H9 (cell line): ENCODE measurements around the gene PFKFB2. TPM values are rescaled to one million over a fixed set of nuclear protein-coding genes. Genes with fewer than 3 reads are reported as not detected.

Experiments
- DNase-seq: peaks from one replicate; pipeline ENCODE4 v3.0.0-alpha.2; 2017
- H2AFZ ChIP-seq: one replicate; pipeline ENCODE4 v1.6.1; 2013; ENCODE audit warnings: mild to moderate bottlenecking, low read length, control low read depth, moderate library complexity
- H2AK5ac ChIP-seq: 2 replicates; pipeline ENCODE4 v1.6.1; 2013; ENCODE audit warnings: low read length, control low read depth, mixed read lengths; ENCODE audit not compliant: insufficient read length
- H2BK120ac ChIP-seq: one replicate; pipeline ENCODE4 v1.6.1; 2013; ENCODE audit warnings: low read depth, mild to moderate bottlenecking, low read length, control low read depth, inconsistent platforms; ENCODE audit not compliant: poor library complexity, severe bottlenecking
- H2BK12ac ChIP-seq: 2 replicates; pipeline ENCODE4 v1.6.1; 2013; ENCODE audit warnings: low read length, control low read depth, mixed read lengths, low read depth; ENCODE audit not compliant: insufficient read length
- H2BK15ac ChIP-seq: 2 replicates; pipeline ENCODE4 v1.6.1; 2013; ENCODE audit warnings: low read depth, low read length, control low read depth
- H2BK20ac ChIP-seq: one replicate; pipeline ENCODE4 v1.6.1; 2013; ENCODE audit warnings: low read depth, mild to moderate bottlenecking, low read length, control low read depth, inconsistent platforms; ENCODE audit not compliant: poor library complexity, severe bottlenecking
- H2BK5ac ChIP-seq: 2 replicates; pipeline ENCODE4 v1.6.1; 2013; ENCODE audit warnings: low read length, control low read depth, mixed read lengths; ENCODE audit not compliant: insufficient read length
- H3K14ac ChIP-seq: 2 replicates; pipeline ENCODE4 v1.6.1; 2013; ENCODE audit warnings: low read length, control low read depth; ENCODE audit not compliant: insufficient read depth
- H3K18ac ChIP-seq: 2 replicates; pipeline ENCODE4 v1.6.1; 2013; ENCODE audit warnings: low read depth, mild to moderate bottlenecking, mixed read lengths, low read length, control low read depth; ENCODE audit not compliant: insufficient read length
- H3K23ac ChIP-seq: 2 replicates; pipeline ENCODE4 v1.6.1; 2013; ENCODE audit warnings: low read length, control low read depth, mixed read lengths, low read depth; ENCODE audit not compliant: insufficient read length
- H3K23me2 ChIP-seq: 2 replicates; pipeline ENCODE4 v1.6.1; 2013; ENCODE audit warnings: low read depth, mild to moderate bottlenecking, mixed read lengths, low read length, control low read depth; ENCODE audit not compliant: insufficient read length, poor library complexity, severe bottlenecking
- H3K27ac ChIP-seq: 2 replicates; pipeline ENCODE4 v1.5.1; 2013; ENCODE audit warnings: low read length, control low read depth, mixed read lengths, low read depth; ENCODE audit not compliant: insufficient read length
- H3K27me3 ChIP-seq: 2 replicates; pipeline ENCODE4 v1.6.1; 2013; ENCODE audit warnings: low read length, control low read depth, inconsistent platforms; ENCODE audit not compliant: insufficient read depth
- H3K4ac ChIP-seq: 2 replicates; pipeline ENCODE4 v1.6.1; 2013; ENCODE audit warnings: low read depth, mild to moderate bottlenecking, control low read depth, inconsistent platforms, low read length, moderate library complexity
- H3K4me1 ChIP-seq: 2 replicates; pipeline ENCODE4 v1.6.1; 2013; ENCODE audit warnings: low read length, control low read depth, inconsistent platforms; ENCODE audit not compliant: insufficient read depth
- H3K4me2 ChIP-seq: 2 replicates; pipeline ENCODE4 v1.6.1; 2013; ENCODE audit warnings: low read length, control low read depth, mixed read lengths; ENCODE audit not compliant: insufficient read length, insufficient read depth
- H3K56ac ChIP-seq: 2 replicates; pipeline ENCODE4 v1.6.1; 2013; ENCODE audit warnings: low read depth, mild to moderate bottlenecking, mixed read lengths, low read length, control low read depth; ENCODE audit not compliant: insufficient read length
- H3K79me1 ChIP-seq: 2 replicates; pipeline ENCODE4 v1.6.1; 2013; ENCODE audit warnings: low read depth, mild to moderate bottlenecking, moderate library complexity, low read length, control low read depth, inconsistent platforms; ENCODE audit not compliant: insufficient read depth, poor library complexity, severe bottlenecking
- H3K79me2 ChIP-seq: 2 replicates; pipeline ENCODE4 v1.6.1; 2013; ENCODE audit warnings: low read length, control low read depth, inconsistent platforms; ENCODE audit not compliant: insufficient read depth
- H3K9ac ChIP-seq: 2 replicates; pipeline ENCODE4 v1.6.1; 2013; ENCODE audit warnings: low read length, control low read depth, mixed read lengths; ENCODE audit not compliant: insufficient read length; ENCODE audit errors: extremely low read depth
- H3K9me3 ChIP-seq: one replicate; pipeline ENCODE4 v1.6.1; 2013; ENCODE audit warnings: low read depth, low read length, inconsistent platforms; ENCODE audit not compliant: control insufficient read depth
- H3T11ph ChIP-seq: one replicate; pipeline ENCODE4 v1.6.1; 2013; ENCODE audit warnings: mild to moderate bottlenecking, low read length, control low read depth, inconsistent platforms
- H4K20me1 ChIP-seq: one replicate; pipeline ENCODE4 v1.6.1; 2013; ENCODE audit not compliant: control insufficient read depth, insufficient read length, insufficient read depth
- H4K5ac ChIP-seq: 2 replicates; pipeline ENCODE4 v1.6.1; 2013; ENCODE audit warnings: low read depth, mild to moderate bottlenecking, mixed read lengths, low read length, control low read depth; ENCODE audit not compliant: insufficient read length
- H4K8ac ChIP-seq: replicated peaks from 2 replicates; pipeline ENCODE4 v1.6.1; 2013; ENCODE audit warnings: low read length, control low read depth, mixed read lengths, low read depth; ENCODE audit not compliant: insufficient read length
- H4K91ac ChIP-seq: 2 replicates; pipeline ENCODE4 v1.6.1; 2013; ENCODE audit warnings: low read depth, mild to moderate bottlenecking, moderate library complexity, mixed read lengths, low read length, control low read depth; ENCODE audit not compliant: insufficient read length
- H3K27ac Mint-ChIP-seq, 3 experiments: 2 replicates in 2 of 3; 3 replicates in 1 of 3; pipeline ENCODE4 v1.8.0; 2020 to 2021; ENCODE audit warnings: mixed read lengths in 3 of 3, mild to moderate bottlenecking in 1 of 3, moderate library complexity in 1 of 3
- H3K27me3 Mint-ChIP-seq: 2 replicates; pipeline ENCODE4 v1.8.0; 2021; ENCODE audit warnings: low read depth, mild to moderate bottlenecking, moderate library complexity, mixed read lengths
- H3K36me3 Mint-ChIP-seq, 3 experiments: 2 replicates in 2 of 3; 3 replicates in 1 of 3; pipeline ENCODE4 v1.8.0; 2020 to 2021; ENCODE audit warnings: low read depth in 3 of 3, mixed read lengths in 3 of 3; ENCODE audit not compliant: insufficient read depth in 1 of 3
- H3K4me1 Mint-ChIP-seq, 2 experiments: 2 replicates each; pipeline ENCODE4 v1.8.0; 2020; ENCODE audit warnings: mixed read lengths in 2 of 2
- H3K4me3 Mint-ChIP-seq, 2 experiments: 2 replicates in 1 of 2; 3 replicates in 1 of 2; pipeline ENCODE4 v1.8.0; 2020 to 2021; ENCODE audit warnings: mild to moderate bottlenecking in 2 of 2, mixed read lengths in 2 of 2, moderate library complexity in 1 of 2
- H3K9me3 Mint-ChIP-seq, 2 experiments: 2 replicates in 1 of 2; 3 replicates in 1 of 2; pipeline ENCODE4 v1.8.0; 2020; ENCODE audit warnings: mild to moderate bottlenecking in 2 of 2, mixed read lengths in 2 of 2, moderate library complexity in 1 of 2
- CTCF ChIP-seq: fragments of 200-600 bp; sonication (generic); conservative IDR thresholded peaks from 3 replicates; pipeline ENCODE4 v1.8.0; 2021; ENCODE audit warnings: antibody characterized with exemption, mild to moderate bottlenecking
- WGBS: extraction: QIAGEN DNeasy Blood & Tissue Kit; methylation state at CpG from one replicate; pipeline ENCODE4 v1.1.7; 2013; ENCODE audit warnings: missing lambda C conversion rate, low lambda C conversion rate, mixed read lengths; ENCODE audit not compliant: insufficient read length; ENCODE audit errors: extremely low coverage; 5-methylcytosine and 5-hydroxymethylcytosine counted together
- total RNA-seq: library from RNA; stranded (reverse); gene quantifications from 2 replicates; pipeline ENCODE4 v1.2.1, GENCODE V29; 2021

The PFKFB2 gene
- total RNA-seq, 1 experiment from 2014 or later: 14.6 TPM

DNA sequence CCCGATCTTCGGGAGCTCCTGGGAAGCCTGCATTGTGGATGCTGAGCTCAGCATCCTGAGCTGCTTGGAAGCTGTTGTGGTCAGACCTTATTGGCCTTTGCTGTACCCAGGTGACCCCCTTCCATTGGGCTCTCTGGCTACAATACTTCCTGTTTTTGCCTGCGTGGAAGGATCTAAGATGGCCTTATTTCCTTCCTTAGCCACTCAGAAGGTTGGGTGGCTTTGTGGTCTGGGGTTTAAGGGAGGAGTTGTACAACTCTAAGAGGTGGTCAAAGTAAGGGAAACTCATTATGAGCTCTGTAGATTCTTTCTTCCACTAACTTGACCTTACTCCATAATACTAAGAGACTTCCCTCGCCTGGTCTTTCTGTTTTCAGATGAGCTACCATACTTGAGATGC is 17.7 kb downstream of the PFKFB2 start:
- no peaks in the 10 kb centered on the region for H4K20me1 ChIP-seq
- no peak overlapping the region for H3K23ac ChIP-seq
- no peak overlapping the region for H3K56ac ChIP-seq
- H3K9me3 ChIP-seq: no peaks in the 10 kb centered on the region
- H3K27me3 Mint-ChIP-seq: no peaks in the 10 kb centered on the region
- no peaks in the 10 kb centered on the region for H3K23me2 ChIP-seq
- H2BK120ac ChIP-seq: no peak overlapping the region
- H2BK5ac ChIP-seq: no peak overlapping the region
- H3K4me3 Mint-ChIP-seq: no peak overlapping the region
- no peak overlapping the region for H3T11ph ChIP-seq
- DNase-seq: no peak
- H2BK12ac ChIP-seq: no peak overlapping the region
- no peaks in the 10 kb centered on the region for H3K4me1 ChIP-seq
- H2AK5ac ChIP-seq: no peak overlapping the region
- H3K27ac ChIP-seq: no peak overlapping the region
- H3K4me2 ChIP-seq: no peak overlapping the region
- H2BK15ac ChIP-seq: no peak overlapping the region
- no peak overlapping the region for H2AFZ ChIP-seq
- no peaks in the 10 kb centered on the region for H3K79me1 ChIP-seq
- no peak overlapping the region for H3K9ac ChIP-seq
- no peaks in the 10 kb centered on the region for H3K4me1 Mint-ChIP-seq
- no peaks in the 10 kb centered on the region for H3K27me3 ChIP-seq
- H3K36me3 Mint-ChIP-seq: peaks cover 4 to 26% (median 25%) of the 10 kb centered on the region in 3 experiments; a peak in 6 of 7 replicates
- no peaks in the 10 kb centered on the region for H3K9me3 Mint-ChIP-seq
- H3K4ac ChIP-seq: no peak overlapping the region
- no peak for TF ChIP-seq CTCF
- H3K79me2 ChIP-seq: no peaks in the 10 kb centered on the region
- H3K14ac ChIP-seq: no peak overlapping the region
- no peak overlapping the region for H4K5ac ChIP-seq
- H4K91ac ChIP-seq: no peak overlapping the region
- no CpG with 5 or more reads among the region's 4 CpGs for WGBS
- H3K18ac ChIP-seq: no peak overlapping the region
- no peak overlapping the region for H2BK20ac ChIP-seq
- no peak overlapping the region for H4K8ac ChIP-seq
- H3K27ac Mint-ChIP-seq: peak overlapping the region in 1 of 3 experiments; percentile 47; a peak in 1 of 7 replicates
